A204.1 (cell line): ENCODE data around the gene PRRT1.
"Not testable (repeated sequence)": the region's sequence is repeated elsewhere in the genome, so short reads cannot be mapped to it uniquely, and the experiment has no call there.

Experiments
- FAIRE-seq: peaks from 2 replicates; lab custom pipeline; 2012; peaks lifted over from hg19 to GRCh38; lab: Jason Lieb, UNC

PRRT1 gene

GRCh38 chr6:32118782-32119628 is 32.7 kb downstream of the PRRT1 start:
- peak; percentile 48 for FAIRE-seq

GRCh38 chr6:32117461-32117860 is 34.3 kb downstream of the PRRT1 start:
- no peak for FAIRE-seq

DNA sequence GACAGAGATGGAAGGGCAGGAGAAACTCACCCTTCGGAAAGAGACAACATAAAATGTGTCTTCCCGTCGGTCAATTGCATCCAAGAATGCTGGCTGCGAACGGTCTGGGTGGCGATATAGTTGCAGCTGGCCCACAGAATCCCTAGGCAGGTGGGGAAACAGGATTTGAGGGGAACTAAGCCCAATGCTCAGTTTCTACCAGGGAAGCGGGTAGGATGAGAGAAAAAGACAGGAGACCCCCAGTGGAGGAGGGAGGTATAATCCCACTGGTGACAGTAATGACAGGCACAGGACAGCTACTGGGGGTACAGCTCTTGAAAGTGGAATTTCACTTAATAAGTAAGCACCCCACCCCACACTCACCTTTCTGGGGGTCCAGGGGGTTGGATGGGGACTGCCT is 35.1 kb downstream of the PRRT1 start:
- FAIRE-seq = no peak

GRCh38 chr6:32115623-32116022 is 36.1 kb downstream of the PRRT1 start:
- FAIRE-seq = no peak

DNA sequence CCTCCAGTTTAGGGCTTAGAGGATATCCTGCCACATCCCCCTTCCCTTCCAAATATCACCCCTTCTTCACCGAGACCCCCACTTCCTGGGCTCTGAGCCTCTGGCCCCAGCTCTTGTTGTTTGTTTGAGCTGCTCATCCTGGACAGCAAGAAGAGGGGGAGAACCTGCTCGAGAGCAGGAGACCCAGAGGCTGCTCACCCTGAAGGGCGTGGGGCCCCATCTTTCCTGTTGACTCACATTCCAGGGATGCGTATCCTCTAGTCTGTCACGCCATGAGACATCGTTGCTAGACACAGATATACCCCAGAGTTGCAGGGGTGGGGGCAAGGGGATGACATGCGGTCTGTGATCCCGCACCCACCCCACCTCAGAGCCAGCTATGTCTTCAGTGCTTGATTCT is 36.9 kb downstream of the PRRT1 start:
- no peak for FAIRE-seq

DNA sequence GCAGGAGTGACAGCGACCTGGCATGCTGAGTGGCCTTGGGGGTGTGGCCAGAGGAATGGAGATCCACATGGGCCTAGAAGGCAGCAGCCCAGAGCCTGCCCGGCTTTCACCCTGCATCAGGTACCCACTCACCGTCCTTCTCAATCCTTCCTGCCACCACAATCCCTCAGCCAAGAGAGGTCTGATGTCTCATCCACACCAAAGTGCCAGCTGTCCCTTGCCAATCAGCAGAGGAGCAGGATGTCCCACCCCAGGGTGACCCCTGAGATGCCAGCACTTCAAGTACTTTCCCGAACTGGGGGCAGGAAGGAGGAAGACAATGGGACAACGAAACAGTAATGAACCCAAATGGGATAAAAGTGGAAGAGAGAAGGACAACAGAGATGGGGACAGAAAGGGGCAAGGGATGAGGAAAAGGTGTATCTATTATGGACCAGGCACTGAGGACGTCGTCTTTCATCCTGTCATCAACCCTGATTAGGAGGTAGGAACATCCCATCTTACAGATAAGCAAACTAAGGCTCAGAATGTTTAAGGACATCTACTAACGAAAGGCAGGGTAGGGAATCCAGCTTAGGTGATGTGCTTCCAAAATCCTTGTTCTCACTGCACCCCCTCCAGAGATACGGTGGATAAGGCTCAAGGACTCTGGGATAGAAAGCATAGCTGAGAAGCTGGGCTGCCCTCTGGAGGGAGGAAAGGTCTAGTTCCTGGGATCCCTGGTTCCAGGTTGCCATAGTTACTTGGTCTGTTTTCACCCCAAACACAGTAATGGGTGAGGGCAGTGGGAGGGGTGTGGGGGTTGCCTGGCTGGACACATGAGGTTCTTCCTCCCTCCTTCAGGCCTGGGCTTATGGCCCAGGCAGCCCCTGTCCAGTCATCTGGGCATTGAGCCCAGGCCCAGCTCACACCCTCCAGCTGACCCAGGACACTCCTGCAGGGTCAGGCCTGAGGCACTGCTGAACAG is 38.1 kb downstream of the PRRT1 start:
- FAIRE-seq = no peak

GRCh38 chr6:32112431-32112980 is 39.2 kb downstream of the PRRT1 start:
- FAIRE-seq = no peak

DNA sequence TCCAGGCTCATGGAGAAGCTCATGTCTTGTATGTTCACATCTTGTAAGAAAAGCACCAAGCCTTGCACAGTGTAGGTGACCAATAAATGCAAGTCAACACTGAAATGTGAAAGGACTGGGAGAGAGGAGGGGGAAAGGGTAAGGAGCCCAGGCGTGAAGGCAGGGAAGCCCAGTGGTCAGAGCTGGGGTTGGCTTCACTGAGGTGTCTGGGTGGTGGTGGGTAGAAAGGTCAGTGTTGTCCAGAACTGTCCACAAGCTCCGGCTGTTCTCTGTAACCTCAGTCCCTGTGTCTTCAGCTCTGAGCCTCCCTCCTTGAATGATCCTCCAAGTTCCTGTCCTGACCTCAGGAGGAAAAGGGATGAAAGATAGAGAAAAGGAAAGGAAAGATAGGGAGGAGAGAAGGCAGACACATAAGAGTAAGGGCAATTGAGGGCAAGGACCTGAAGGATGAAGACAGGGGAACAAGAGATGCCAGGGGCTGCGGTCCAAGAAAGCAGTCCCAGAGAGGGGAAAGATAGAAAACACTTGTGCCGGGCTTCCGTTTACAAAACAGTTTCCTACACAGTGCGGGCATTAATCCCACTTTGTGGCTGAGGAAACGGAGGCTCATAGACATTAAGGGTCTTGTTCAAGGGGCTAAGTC is 40.2 kb downstream of the PRRT1 start:
- FAIRE-seq = no peak

- no peak for FAIRE-seq
Observed at GRCh38 chr6:32110632-32111031, 41.1 kb downstream of the PRRT1 start.

DNA sequence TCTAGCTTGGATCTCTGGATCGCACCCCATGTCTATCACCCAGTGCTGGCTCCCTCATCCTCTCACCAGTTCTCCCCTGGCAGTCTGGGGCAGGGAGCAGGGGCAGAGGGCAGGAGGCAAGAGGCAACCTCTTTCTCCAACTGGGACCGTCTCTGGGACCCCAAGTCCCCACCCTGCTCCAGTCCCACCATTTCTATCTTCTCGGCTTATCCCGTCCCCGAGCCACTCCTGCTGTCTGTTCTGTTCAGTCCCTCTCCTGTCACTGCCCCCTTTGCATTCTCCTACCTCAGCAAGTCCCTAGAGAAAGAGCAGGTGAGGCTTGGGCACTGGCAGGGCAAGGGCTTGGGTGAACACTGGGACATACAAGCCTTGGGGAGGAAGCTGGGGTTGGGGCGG is 42.0 kb downstream of the PRRT1 start:
- FAIRE-seq = no peak

GRCh38 chr6:32109114-32109764 is 42.5 kb downstream of the PRRT1 start, which contains the start of gene TNXB:
TSS of gene TNXB (minus strand) at chr6:32109338. CDS start at chr6:32098198, 11,140 bp downstream.
- no peak for FAIRE-seq

DNA sequence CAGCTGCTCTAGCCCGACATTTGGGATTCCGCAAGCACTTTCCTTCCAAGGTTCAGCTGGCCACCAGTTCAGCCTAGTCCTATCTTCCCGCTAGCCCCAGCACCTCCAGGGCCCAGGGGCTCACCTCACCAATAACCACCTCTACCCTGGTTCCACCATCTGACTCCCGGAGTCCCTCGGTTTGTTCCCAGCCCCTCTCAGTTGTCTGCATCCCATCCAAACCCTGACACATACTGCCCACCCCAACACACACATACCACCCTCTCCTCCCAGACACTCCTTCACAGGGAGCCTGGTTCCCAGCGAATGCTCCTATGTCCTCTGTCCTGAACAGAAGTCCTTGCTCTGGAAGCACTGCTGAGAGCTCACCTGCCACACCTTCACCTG is 43.0 kb downstream of the PRRT1 start:
- FAIRE-seq = no peak

DNA sequence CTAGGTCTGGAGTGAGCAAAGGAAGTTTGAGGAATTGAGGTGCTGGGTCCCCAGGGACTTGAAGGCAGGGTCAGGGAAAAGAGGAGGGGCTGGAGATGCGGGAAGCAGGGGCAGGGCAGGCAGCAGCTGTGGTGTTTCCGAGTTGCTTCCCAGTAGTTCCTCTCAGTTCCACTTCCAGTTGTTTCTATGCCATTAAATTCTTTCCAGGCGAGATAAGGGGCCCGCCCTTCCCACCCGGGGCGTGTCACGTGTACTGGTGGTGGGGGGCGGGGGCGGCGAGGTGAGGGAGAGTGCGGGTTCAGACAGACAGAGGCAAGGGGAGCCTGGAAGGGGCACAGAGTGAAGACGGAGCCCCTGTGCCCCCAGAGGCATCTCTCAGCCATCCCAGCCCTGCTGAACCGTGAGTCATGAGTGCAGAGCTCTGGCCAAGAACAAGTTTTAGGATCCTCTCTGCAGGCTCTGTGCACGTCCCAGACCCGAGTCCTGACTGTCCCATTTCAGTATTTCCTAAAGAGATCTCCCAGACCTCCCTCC is 43.6 kb downstream of the PRRT1 start:
- no peak for FAIRE-seq

- no peak for FAIRE-seq
Observed at GRCh38 chr6:32107406-32107805, 44.3 kb downstream of the PRRT1 start.

DNA sequence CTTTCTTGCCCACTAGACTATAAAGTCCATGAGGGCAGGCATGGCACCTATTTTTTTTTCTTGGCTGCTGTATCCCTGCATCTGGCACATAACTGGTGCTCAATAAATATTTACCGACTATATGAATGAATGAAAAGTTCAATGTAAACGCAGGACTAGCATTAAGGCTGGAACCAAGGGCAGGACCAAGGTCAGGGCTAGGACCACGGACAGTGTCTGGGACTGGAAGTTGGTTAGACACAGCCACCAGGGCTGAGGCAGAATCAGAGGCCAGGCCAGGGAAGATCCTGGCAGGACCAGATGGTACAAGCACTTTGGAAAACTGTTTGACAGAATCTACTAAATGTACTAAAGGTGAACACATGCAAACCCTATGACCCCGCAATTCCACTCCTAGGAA is 46.3 kb downstream of the PRRT1 start:
- no peak for FAIRE-seq

GRCh38 chr6:32102255-32102654 is 49.5 kb downstream of the PRRT1 start:
- FAIRE-seq = no peak

- not testable (repeated sequence) for FAIRE-seq
Observed at GRCh38 chr6:32100251-32100650, 51.5 kb downstream of the PRRT1 start.
